Ecto neural progenitor cell (in vitro differentiated cells): Measurements from ENCODE around the gene PPIF.
A peak's percentile ranks its signal among the peaks of the same experiment; 100 is the strongest.

Experiments
- DNase-seq: peaks from one replicate; pipeline ENCODE4 v3.0.0-alpha.2; 2018; ENCODE audit warnings: low spot score

The PPIF gene

GRCh38 chr10:79347226-79347893 is at the start of gene PPIF:
Gene PPIF (plus strand): TSS chr10:79347469. CDS start chr10:79347549, 80 bp downstream.
- DNase-seq: peak; percentile 95

- no peak for DNase-seq
These were observed 48.6 kb upstream of the PPIF start for GRCh38 chr10:79298403-79299244.

- no peak for DNase-seq
These were observed 47.6 kb upstream of the PPIF start for GRCh38 chr10:79299397-79300241.

- no peak for DNase-seq
These were observed 46.6 kb upstream of the PPIF start for GRCh38 chr10:79300711-79301110.

- no peak for DNase-seq
These were observed 45.3 kb upstream of the PPIF start for GRCh38 chr10:79301754-79302530.

GRCh38 chr10:79303631-79304478 is 43.4 kb upstream of the PPIF start:
- no peak for DNase-seq

- no peak for DNase-seq
These were observed 42.7 kb upstream of the PPIF start for GRCh38 chr10:79304479-79305087.

- no peak for DNase-seq
These were observed 41.8 kb upstream of the PPIF start for GRCh38 chr10:79305515-79305914.

- DNase-seq: no peak
These were observed 41.3 kb upstream of the PPIF start for GRCh38 chr10:79305988-79306387.

GRCh38 chr10:79306644-79307220 is 40.5 kb upstream of the PPIF start:
- DNase-seq: no peak

GRCh38 chr10:79308016-79308415 is 39.3 kb upstream of the PPIF start:
- no peak for DNase-seq

GRCh38 chr10:79308969-79309665 is 38.2 kb upstream of the PPIF start:
- no peak for DNase-seq

GRCh38 chr10:79310200-79310865 is 36.9 kb upstream of the PPIF start:
- no peak for DNase-seq

GRCh38 chr10:79310911-79311573 is 36.2 kb upstream of the PPIF start:
- DNase-seq: peak; percentile 64

- DNase-seq: no peak
These were observed 35.5 kb upstream of the PPIF start for GRCh38 chr10:79311581-79312407.

GRCh38 chr10:79312601-79313187 is 34.6 kb upstream of the PPIF start:
- no peak for DNase-seq

- DNase-seq: no peak
These were observed 33.9 kb upstream of the PPIF start for GRCh38 chr10:79313320-79313719.
